HG02798 (cell line): ENCODE results near the gene LHX3.

Experiments used
- ATAC-seq: cut with Tn5 transposase; IDR thresholded peaks from one replicate; pipeline ENCODE4 v1.9.1; 2021; ENCODE audit warnings: mild to moderate bottlenecking; ENCODE audit not compliant: unreplicated experiment, poor library complexity

Gene LHX3

GRCh38 chr9:136204838-136205706 lies at the start of gene LHX3:
Gene LHX3 (minus strand): TSS chr9:136205128. CDS start chr9:136205012, 116 bp downstream.
- no peak for ATAC-seq

- ATAC-seq, result no peak
Measured at GRCh38 chr9:136253246-136254130, 48.6 kb upstream of the LHX3 start.

GRCh38 chr9:136252846-136253245 lies 47.9 kb upstream of the LHX3 start:
- ATAC-seq, result no peak

GRCh38 chr9:136252281-136252680 lies 47.4 kb upstream of the LHX3 start:
- ATAC-seq, result no peak

GRCh38 chr9:136251264-136252115 lies 46.6 kb upstream of the LHX3 start:
- ATAC-seq, result no peak

GRCh38 chr9:136250676-136251075 lies 45.7 kb upstream of the LHX3 start:
- no peak for ATAC-seq

GRCh38 chr9:136249877-136250559 lies 45.1 kb upstream of the LHX3 start:
- no peak for ATAC-seq

- no peak for ATAC-seq
Measured at GRCh38 chr9:136248951-136249876, 44.3 kb upstream of the LHX3 start.

- no peak for ATAC-seq
Measured at GRCh38 chr9:136247947-136248637, 43.2 kb upstream of the LHX3 start.

- no peak for ATAC-seq
Measured at GRCh38 chr9:136247551-136247916, 42.6 kb upstream of the LHX3 start.

- no peak for ATAC-seq
Measured at GRCh38 chr9:136246849-136247550, 42.1 kb upstream of the LHX3 start.

GRCh38 chr9:136245219-136246150 lies 40.6 kb upstream of the LHX3 start, which contains the start of gene QSOX2:
Gene QSOX2 (minus strand): TSS chr9:136245812. CDS start chr9:136245803, 9 bp downstream.
- ATAC-seq, result peak; percentile 74

GRCh38 chr9:136244969-136245218 lies 40.0 kb upstream of the LHX3 start:
- no peak for ATAC-seq

GRCh38 chr9:136244122-136244968 lies 39.4 kb upstream of the LHX3 start:
- no peak for ATAC-seq

- ATAC-seq, result no peak
Measured at GRCh38 chr9:136243631-136244030, 38.7 kb upstream of the LHX3 start.
